Esophagus muscularis mucosa (tissue), 4 donors: ENCODE measurements around the gene PREX1.

Source experiments
- EP300 ChIP-seq: sonication (generic); formaldehyde crosslinking; IDR thresholded peaks from one replicate; pipeline ENCODE4 v1.6.1; 2017; ENCODE audit warnings: antibody characterized with exemption
- POLR2A ChIP-seq: fragments of 450-650 bp; IDR thresholded peaks from one replicate; pipeline ENCODE4 v1.6.1; 2017; ENCODE audit warnings: antibody characterized with exemption, moderate library complexity, mild to moderate bottlenecking, low read depth
- POLR2AphosphoS5 ChIP-seq, 2 donors: sonication (generic); formaldehyde crosslinking; IDR thresholded peaks; one replicate each; pipeline ENCODE4 v1.6.1; 2017; ENCODE audit warnings: antibody characterized with exemption in 2 of 2
- TF ChIP-seq, protein P1 (sequence below), 3 experiments: fragments of 200-600 bp in 2 of 3; fragments of 450-650 bp in 1 of 3; sonication (generic) in 2 of 3; IDR thresholded peaks; one replicate each; pipeline ENCODE4 v1.5.1; 2017 to 2019; ENCODE audit warnings: antibody characterized with exemption in 3 of 3, mild to moderate bottlenecking in 2 of 3, moderate library complexity in 1 of 3

DNA sequence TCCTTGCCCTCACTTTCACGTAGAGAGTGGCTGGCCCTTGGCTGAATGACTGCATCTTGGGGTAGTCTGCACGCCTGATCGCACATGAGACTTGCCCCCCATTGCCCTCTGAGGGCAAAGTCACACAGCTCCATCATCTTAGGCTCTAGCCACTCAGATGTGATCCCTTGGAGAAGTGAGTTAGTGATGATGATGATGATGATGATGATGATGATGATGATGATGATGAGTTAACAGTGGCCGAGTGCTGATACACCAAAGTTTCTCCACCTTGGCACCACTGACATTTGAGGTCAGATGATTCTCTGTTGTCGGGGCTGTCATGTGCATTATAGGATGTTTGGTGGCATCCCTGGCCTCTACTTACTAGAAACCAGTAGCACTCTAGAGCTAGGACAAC lies 84.0 kb downstream of the PREX1 start:
- TF ChIP-seq, protein P1, sequence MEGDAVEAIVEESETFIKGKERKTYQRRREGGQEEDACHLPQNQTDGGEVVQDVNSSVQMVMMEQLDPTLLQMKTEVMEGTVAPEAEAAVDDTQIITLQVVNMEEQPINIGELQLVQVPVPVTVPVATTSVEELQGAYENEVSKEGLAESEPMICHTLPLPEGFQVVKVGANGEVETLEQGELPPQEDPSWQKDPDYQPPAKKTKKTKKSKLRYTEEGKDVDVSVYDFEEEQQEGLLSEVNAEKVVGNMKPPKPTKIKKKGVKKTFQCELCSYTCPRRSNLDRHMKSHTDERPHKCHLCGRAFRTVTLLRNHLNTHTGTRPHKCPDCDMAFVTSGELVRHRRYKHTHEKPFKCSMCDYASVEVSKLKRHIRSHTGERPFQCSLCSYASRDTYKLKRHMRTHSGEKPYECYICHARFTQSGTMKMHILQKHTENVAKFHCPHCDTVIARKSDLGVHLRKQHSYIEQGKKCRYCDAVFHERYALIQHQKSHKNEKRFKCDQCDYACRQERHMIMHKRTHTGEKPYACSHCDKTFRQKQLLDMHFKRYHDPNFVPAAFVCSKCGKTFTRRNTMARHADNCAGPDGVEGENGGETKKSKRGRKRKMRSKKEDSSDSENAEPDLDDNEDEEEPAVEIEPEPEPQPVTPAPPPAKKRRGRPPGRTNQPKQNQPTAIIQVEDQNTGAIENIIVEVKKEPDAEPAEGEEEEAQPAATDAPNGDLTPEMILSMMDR (IDR thresholded peaks at IDR 0.05) = no peak
- TF ChIP-seq POLR2AphosphoS5 (IDR thresholded peaks at IDR 0.05) (no peak), POLR2A (no peak), EP300 (no peak)
